Upper lobe of right lung (tissue), 1 donor: ENCODE results near the gene CYP1A2. TPM values are rescaled to one million over a fixed set of nuclear protein-coding genes. Genes with fewer than 3 reads are reported as not detected.

Experiments
- ATAC-seq: fragments of 200-7000 bp; cut with Tn5 transposase; one replicate; pipeline ENCODE4 v1.9.1; 2020; ENCODE audit warnings: mild to moderate bottlenecking, moderate library complexity
- DNase-seq: peaks from one replicate; pipeline ENCODE4 v3.0.0-alpha.2; 2020
- H3K27ac ChIP-seq: fragments of 200-600 bp; one replicate; pipeline ENCODE4 v1.8.0; 2022
- H3K27me3 ChIP-seq: fragments of 200-600 bp; one replicate; pipeline ENCODE4 v1.8.0; 2022; ENCODE audit warnings: mild to moderate bottlenecking
- H3K36me3 ChIP-seq: fragments of 200-600 bp; one replicate; pipeline ENCODE4 v1.8.0; 2022
- H3K4me1 ChIP-seq: fragments of 200-600 bp; one replicate; pipeline ENCODE4 v1.8.0; 2022
- H3K4me3 ChIP-seq: fragments of 200-600 bp; one replicate; pipeline ENCODE4 v1.8.0; 2022; ENCODE audit warnings: mild to moderate bottlenecking
- H3K9me3 ChIP-seq: fragments of 200-600 bp; one replicate; pipeline ENCODE4 v1.8.0; 2022
- intact Hi-C: fragments of 100-400 bp; cut with DNase I; formaldehyde crosslinking; loops from one replicate; pipeline ENCODE4 v1.11.0; 2022
- total RNA-seq: library from RNA; stranded (reverse); fragmentation: NEBNext Ultra II Directional; extraction: Animal tissue kit (Norgen Biotek cat#: 25700); gene quantifications from one replicate; pipeline ENCODE4 v1.2.1, GENCODE V29; 2021
- TF ChIP-seq, protein P1 (sequence below): fragments of 200-600 bp; IDR thresholded peaks from one replicate; pipeline ENCODE4 v1.8.0; 2022; ENCODE audit warnings: antibody characterized with exemption
- donor health status: DM: no; HTN: yes; CAD: no; lungs with severe emphysema.

The CYP1A2 gene
- total RNA-seq, 1 donor from 2014 or later = 0.32 TPM

DNA sequence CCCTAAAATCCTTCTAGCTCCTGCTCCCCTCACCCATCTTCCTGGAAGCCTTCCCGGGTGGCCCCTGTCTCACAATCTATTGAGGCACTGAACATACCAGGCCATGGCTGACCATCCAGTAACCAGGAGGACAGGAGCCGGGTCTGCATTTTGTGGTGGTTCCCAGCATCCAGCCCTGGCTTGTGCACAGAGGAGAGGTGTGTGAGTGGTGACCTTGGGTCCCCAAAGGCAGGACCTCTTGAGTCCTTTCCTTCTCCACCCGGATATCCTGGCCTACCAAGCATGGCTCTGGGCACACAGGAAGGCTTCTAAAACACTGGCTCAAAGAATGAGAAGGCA, 41.1 kb downstream of the CYP1A2 start:
- Histone ChIP-seq H3K4me3 (peak overlapping the region; percentile 29), H3K27me3 (no peaks in the 10 kb centered on the region), H3K27ac (peak overlapping the region; percentile 84), H3K36me3 (no peaks in the 10 kb centered on the region), H3K4me1 (peaks cover 87% of the 10 kb centered on the region), H3K9me3 (no peaks in the 10 kb centered on the region)
- no peak for DNase-seq
- TF ChIP-seq, protein P1, sequence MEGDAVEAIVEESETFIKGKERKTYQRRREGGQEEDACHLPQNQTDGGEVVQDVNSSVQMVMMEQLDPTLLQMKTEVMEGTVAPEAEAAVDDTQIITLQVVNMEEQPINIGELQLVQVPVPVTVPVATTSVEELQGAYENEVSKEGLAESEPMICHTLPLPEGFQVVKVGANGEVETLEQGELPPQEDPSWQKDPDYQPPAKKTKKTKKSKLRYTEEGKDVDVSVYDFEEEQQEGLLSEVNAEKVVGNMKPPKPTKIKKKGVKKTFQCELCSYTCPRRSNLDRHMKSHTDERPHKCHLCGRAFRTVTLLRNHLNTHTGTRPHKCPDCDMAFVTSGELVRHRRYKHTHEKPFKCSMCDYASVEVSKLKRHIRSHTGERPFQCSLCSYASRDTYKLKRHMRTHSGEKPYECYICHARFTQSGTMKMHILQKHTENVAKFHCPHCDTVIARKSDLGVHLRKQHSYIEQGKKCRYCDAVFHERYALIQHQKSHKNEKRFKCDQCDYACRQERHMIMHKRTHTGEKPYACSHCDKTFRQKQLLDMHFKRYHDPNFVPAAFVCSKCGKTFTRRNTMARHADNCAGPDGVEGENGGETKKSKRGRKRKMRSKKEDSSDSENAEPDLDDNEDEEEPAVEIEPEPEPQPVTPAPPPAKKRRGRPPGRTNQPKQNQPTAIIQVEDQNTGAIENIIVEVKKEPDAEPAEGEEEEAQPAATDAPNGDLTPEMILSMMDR = no peak
- intact Hi-C loops = no loop called here
- ATAC-seq = no peak

DNA sequence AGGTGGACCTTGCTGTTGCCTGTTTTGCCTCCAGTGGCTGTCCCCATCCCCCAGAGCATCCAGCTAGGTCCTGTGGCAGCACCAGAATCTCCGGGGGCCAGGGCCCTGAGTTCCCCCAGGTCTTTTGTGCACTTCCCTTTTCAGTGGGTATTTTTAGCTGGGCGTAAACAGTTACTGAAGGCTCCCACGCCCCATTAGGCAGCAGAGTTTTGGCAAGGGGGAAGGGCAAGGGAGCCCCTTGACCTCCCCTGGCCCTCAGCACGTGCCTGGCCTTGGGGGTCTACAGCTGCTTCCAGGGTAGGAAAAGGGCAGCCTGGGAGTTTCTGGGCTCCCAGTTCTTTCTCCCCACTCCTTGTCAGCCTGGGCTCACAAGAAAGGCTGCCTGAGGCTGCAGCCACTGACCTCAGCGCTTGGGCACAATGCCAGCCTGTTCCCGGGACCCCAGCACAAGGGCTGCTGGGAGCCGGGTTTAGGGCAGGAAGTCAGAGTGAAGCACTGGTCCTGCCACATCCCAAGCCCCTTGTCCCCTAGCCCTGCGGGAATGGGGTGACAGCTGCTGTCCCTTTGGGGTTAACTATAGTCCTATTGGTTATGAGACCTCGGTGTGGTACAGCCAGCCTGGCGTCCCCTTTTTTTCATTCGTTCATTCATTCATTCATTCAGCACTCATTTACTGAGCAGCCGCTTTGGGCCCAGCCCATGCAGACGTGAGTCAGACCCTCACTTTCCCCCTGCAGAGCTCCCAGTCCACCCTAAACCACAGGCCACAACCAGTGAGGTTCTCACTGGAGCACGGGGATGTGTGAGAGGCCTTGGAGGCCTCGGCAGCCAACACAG, 41.7 kb downstream of the CYP1A2 start:
- ATAC-seq = peak; percentile 5
- Histone ChIP-seq H3K9me3 (no peaks in the 10 kb centered on the region), H3K4me3 (peak overlapping the region; percentile 29), H3K36me3 (no peaks in the 10 kb centered on the region), H3K4me1 (peaks cover 81% of the 10 kb centered on the region), H3K27ac (peak overlapping the region; percentile 84), H3K27me3 (no peaks in the 10 kb centered on the region)
- TF ChIP-seq, protein P1 = no peak
- peak; percentile 82 for DNase-seq
- intact Hi-C loops = no loop called here

DNA sequence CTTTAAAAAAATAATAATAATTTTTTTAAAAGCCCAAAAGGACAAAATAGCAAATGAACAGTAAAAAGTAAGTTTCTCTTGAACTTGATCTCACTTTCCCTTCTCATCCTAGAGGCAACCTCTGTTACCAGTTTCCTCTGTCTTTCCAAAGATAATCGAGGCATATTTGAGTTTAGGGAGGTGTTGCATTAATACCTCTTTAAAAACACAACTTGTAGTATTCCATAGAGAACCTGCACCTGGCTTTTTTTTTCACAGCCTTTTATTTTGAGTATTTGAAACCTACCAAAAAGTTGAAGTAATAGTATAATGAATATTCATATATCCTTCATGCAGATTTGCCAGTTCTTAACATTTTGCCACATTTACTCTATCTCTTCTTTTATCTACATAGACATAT, 42.4 kb downstream of the CYP1A2 start:
- peaks cover 77% of the 10 kb centered on the region for H3K4me1 ChIP-seq
- DNase-seq = no peak
- TF ChIP-seq, protein P1 = no peak
- no peak for ATAC-seq
- intact Hi-C loops = no loop called here
- peak overlapping the region; percentile 84 for H3K27ac ChIP-seq
- no peaks in the 10 kb centered on the region for H3K9me3 ChIP-seq
- H3K4me3 ChIP-seq = no peak overlapping the region
- no peaks in the 10 kb centered on the region for H3K36me3 ChIP-seq
- H3K27me3 ChIP-seq = no peaks in the 10 kb centered on the region

DNA sequence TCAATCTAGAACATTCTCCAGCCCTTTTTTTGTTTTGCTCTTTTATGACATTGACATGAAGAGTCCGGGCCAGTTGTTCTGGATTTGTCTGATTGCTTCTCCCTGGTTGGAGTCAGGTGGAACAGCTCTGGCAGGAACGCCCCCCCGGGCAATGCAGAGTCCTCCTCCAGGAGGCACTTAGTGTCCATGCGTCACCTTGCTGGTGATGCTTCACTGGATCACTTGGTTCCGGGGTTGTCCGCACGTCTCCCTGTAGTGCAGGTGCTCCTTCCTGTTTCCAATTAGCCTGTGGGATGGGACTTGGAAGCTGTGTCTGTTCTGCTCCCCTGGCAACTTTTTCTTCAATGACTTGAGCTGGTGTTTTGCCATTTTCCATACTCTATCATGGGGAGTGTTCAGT, 43.0 kb downstream of the CYP1A2 start:
- ATAC-seq (no peak), DNase-seq (no peak)
- peaks cover 70% of the 10 kb centered on the region for H3K4me1 ChIP-seq
- peak overlapping the region; percentile 12 for H3K27ac ChIP-seq
- H3K9me3 ChIP-seq = no peaks in the 10 kb centered on the region
- intact Hi-C loops = no loop called here
- H3K27me3 ChIP-seq = no peaks in the 10 kb centered on the region
- TF ChIP-seq, protein P1 = no peak
- no peaks in the 10 kb centered on the region for H3K36me3 ChIP-seq
- no peak overlapping the region for H3K4me3 ChIP-seq

DNA sequence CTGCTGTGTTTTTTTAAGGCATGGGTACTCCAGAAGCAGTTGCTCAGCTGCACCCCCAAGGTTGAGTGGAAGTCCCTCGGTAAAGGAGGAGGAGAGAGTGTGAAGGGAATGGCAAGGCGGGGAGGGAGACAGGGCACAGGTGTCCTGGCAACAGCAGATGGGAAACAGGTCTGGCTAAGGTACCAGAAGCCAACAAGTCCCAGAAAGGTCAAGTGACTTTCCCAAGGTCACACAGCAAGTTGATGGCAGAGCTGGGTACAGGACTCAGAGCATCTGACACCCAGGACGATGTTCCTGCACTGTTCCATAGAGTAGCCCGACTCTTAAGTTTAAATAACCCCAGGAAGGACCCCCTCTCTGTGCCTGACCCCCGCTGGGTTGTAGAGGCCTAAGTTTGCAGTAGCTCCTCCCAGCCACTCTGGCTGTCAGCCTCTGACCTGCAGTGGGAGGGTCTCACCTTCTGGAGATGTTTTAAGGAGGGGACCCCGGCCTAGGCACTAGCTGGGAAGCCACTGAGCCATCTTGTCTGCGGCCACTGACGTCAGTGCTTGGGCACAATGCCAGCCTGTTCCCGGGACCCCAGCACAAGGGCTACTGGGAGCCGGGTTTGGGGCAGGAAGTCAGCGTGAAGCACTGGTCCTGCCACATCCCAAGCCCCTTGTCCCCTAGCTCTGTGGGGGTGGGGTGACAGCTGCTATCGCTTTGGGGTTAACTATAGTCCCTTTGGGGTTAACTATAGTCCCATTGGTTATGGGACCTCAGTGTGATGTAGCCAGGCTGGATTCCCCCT, 43.8 kb downstream of the CYP1A2 start:
- DNase-seq = no peak
- H3K27ac ChIP-seq = peak overlapping the region; percentile 12
- intact Hi-C loops = no loop called here
- H3K9me3 ChIP-seq = no peaks in the 10 kb centered on the region
- no peak for ATAC-seq
- H3K27me3 ChIP-seq = no peaks in the 10 kb centered on the region
- TF ChIP-seq, protein P1 = no peak
- no peak overlapping the region for H3K4me3 ChIP-seq
- no peaks in the 10 kb centered on the region for H3K36me3 ChIP-seq
- peaks cover 63% of the 10 kb centered on the region for H3K4me1 ChIP-seq
